Right atrium auricular region (tissue), 2 donors: ENCODE results near the gene NINL. TPM values are rescaled to one million over a fixed set of nuclear protein-coding genes. Genes with fewer than 3 reads are reported as not detected.

Experiments
- DNase-seq: peaks from one replicate; pipeline ENCODE4 v3.0.0-alpha.2; 2019; ENCODE audit warnings: low spot score
- H3K27ac ChIP-seq, 2 donors: fragments of 200-600 bp; sonication (generic); 1 replicate in 1 of 2; 2 replicates in 1 of 2; pipeline ENCODE4 v1.5.1; 2016 to 2019
- H3K27me3 ChIP-seq, 2 donors: fragments of 200-600 bp; sonication (generic); one replicate each; pipeline versions ENCODE4 v1.5.1 to v1.6.0; 2017 to 2019
- H3K36me3 ChIP-seq: fragments of 200-600 bp; sonication (generic); one replicate; pipeline ENCODE4 v1.5.1; 2016
- H3K4me1 ChIP-seq, 2 donors: fragments of 200-600 bp; sonication (generic); one replicate each; pipeline versions ENCODE4 v1.5.1 to v1.6.0; 2017 to 2019
- H3K4me3 ChIP-seq, 2 donors: fragments of 200-600 bp; sonication (generic); 1 replicate in 1 of 2; 2 replicates in 1 of 2; pipeline ENCODE4 v1.5.1; 2017 to 2019; ENCODE audit warnings: mild to moderate bottlenecking in 1 of 2, moderate library complexity in 1 of 2
- H3K9me3 ChIP-seq, 2 donors: fragments of 200-600 bp; sonication (generic); one replicate each; pipeline ENCODE4 v1.5.1; 2019
- CTCF ChIP-seq, 2 donors: fragments of 200-600 bp; sonication (generic); IDR thresholded peaks; one replicate each; pipeline ENCODE4 v1.5.1; 2019; ENCODE audit warnings: antibody characterized with exemption in 2 of 2
- total RNA-seq, 2 donors: library from RNA; depleted of rRNA; stranded (reverse); fragments of >200 nt; gene quantifications; one replicate each; pipeline ENCODE4 v1.1.0, GENCODE V29; 2016

The NINL gene
- total RNA-seq, 2 donors from 2014 or later = 3.7 to 4.8 TPM

GRCh38 chr20:25499031-25499430 lies 86.3 kb downstream of the NINL start:
- peaks cover 6% of the 10 kb centered on the region for H3K36me3 ChIP-seq
- H3K9me3 ChIP-seq = no peaks in the 10 kb centered on the region
- TF ChIP-seq CTCF (IDR thresholded peaks at IDR 0.05) = no peak
- H3K27me3 ChIP-seq = no peaks in the 10 kb centered on the region
- H3K4me1 ChIP-seq = no peaks in the 10 kb centered on the region
- no peak overlapping the region for H3K27ac ChIP-seq
- no peak for DNase-seq
- H3K4me3 ChIP-seq = no peak overlapping the region

GRCh38 chr20:25498280-25498606 lies 87.1 kb downstream of the NINL start:
- no peak overlapping the region for H3K27ac ChIP-seq
- H3K27me3 ChIP-seq = no peaks in the 10 kb centered on the region
- peaks cover under 1% of the 10 kb centered on the region for H3K36me3 ChIP-seq
- no peaks in the 10 kb centered on the region for H3K9me3 ChIP-seq
- TF ChIP-seq CTCF (IDR thresholded peaks at IDR 0.05) = no peak
- no peak overlapping the region for H3K4me3 ChIP-seq
- DNase-seq = no peak
- H3K4me1 ChIP-seq = no peaks in the 10 kb centered on the region

GRCh38 chr20:25497586-25498279 lies 87.6 kb downstream of the NINL start:
- TF ChIP-seq CTCF (IDR thresholded peaks at IDR 0.05) = no peak
- H3K4me3 ChIP-seq = no peak overlapping the region
- H3K9me3 ChIP-seq = no peaks in the 10 kb centered on the region
- DNase-seq = no peak
- H3K36me3 ChIP-seq = no peaks in the 10 kb centered on the region
- H3K4me1 ChIP-seq = no peaks in the 10 kb centered on the region
- H3K27ac ChIP-seq = no peak overlapping the region
- no peaks in the 10 kb centered on the region for H3K27me3 ChIP-seq

- no peak for TF ChIP-seq CTCF (IDR thresholded peaks at IDR 0.05)
- no peaks in the 10 kb centered on the region for H3K4me1 ChIP-seq
- DNase-seq = no peak
- H3K27me3 ChIP-seq = no peaks in the 10 kb centered on the region
- no peaks in the 10 kb centered on the region for H3K36me3 ChIP-seq
- no peak overlapping the region for H3K4me3 ChIP-seq
- H3K9me3 ChIP-seq = no peaks in the 10 kb centered on the region
- no peak overlapping the region for H3K27ac ChIP-seq
These were observed 88.3 kb downstream of the NINL start for GRCh38 chr20:25496968-25497401.

- H3K4me1 ChIP-seq = no peaks in the 10 kb centered on the region
- H3K4me3 ChIP-seq = no peak overlapping the region
- H3K36me3 ChIP-seq = no peaks in the 10 kb centered on the region
- no peak for DNase-seq
- no peak overlapping the region for H3K27ac ChIP-seq
- H3K9me3 ChIP-seq = no peaks in the 10 kb centered on the region
- H3K27me3 ChIP-seq = no peaks in the 10 kb centered on the region
- no peak for TF ChIP-seq CTCF (IDR thresholded peaks at IDR 0.05)
These were observed 89.0 kb downstream of the NINL start for GRCh38 chr20:25496165-25496967.
